IMR-90 (cell line): ENCODE measurements around the gene CCDC122. TPM values are rescaled to one million over a fixed set of nuclear protein-coding genes. Genes with fewer than 3 reads are reported as not detected.

Experiments
- CEBPB ChIP-seq: IDR thresholded peaks from 2 replicates; pipeline ENCODE4 v1.6.1; 2012; ENCODE audit warnings: low read depth, low read length, improper control_type of control experiment
- POLR2A ChIP-seq: IDR thresholded peaks from 2 replicates; pipeline ENCODE4 v1.6.1; 2012; ENCODE audit warnings: mild to moderate bottlenecking, low read depth, low read length
- RFX5 ChIP-seq: IDR thresholded peaks from 2 replicates; pipeline ENCODE4 v1.8.0; 2012; ENCODE audit warnings: low read depth, mild to moderate bottlenecking, low read length, moderate library complexity
- microRNA-seq, 2 experiments: library from miRNA; stranded (forward) in 1 of 2; unstranded in 1 of 2; fragments of 10-50 nt in 1 of 2; fragments of <30 nt in 1 of 2; gene quantifications in 1 of 2; microRNA quantifications in 1 of 2; one replicate each; pipeline versions ENCODE3 to v1.1.0; 2013 to 2020; ENCODE audit not compliant: insufficient read depth in 1 of 2, insufficient read length in 1 of 2, unreplicated experiment in 1 of 2
- polyA plus RNA-seq, 3 experiments: library from polyadenylated mRNA; depleted of rRNA; stranded (reverse); fragments of >200 nt; gene quantifications; 2 replicates each; pipeline ENCODE4 v1.2.3, GENCODE V29; 2012; ENCODE audit warnings: low replicate concordance in 1 of 3
- small RNA-seq, 5 experiments: library from RNA; depleted of rRNA; stranded (forward); fragments of <200 nt; gene quantifications; one replicate each; pipeline ENCODE3, GENCODE V24; 2012
- total RNA-seq: library from RNA; depleted of rRNA; stranded (reverse); fragments of >200 nt; gene quantifications from 2 replicates; pipeline ENCODE4 v1.2.3, GENCODE V29; 2012; rRNA removed

CCDC122 gene
- total and polyA plus RNA-seq, 2 of the 4 experiments (the other 2 are of a cell fraction): 0.70 to 0.72 TPM

DNA sequence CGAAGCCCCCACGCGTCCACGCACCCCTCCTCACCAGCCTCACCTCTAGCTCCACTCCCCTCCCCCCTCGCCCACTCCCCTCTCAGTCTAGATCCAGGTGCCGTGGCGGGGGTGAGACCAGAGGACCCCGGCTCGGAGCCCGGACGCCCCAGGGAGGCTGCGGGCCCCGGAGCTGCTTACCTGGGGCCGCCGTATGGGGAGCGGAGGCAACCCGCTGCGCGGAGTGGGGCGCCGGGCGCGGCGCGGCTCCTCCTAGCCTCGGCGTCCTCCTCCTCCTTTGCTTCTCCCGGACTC lies 93.1 kb downstream of the CCDC122 start (continued):
- TF ChIP-seq CEBPB: no peak
- no peak for TF ChIP-seq POLR2A
- TF ChIP-seq RFX5: no peak

Small RNA genes within 50 kb of the gene (microRNA-seq; reads per million reads assigned to microRNA genes)
- gene AL162713.1 (ENCODE audit: insufficient read depth, insufficient read length): not detected

Small RNA genes within 50 kb of the gene (small RNA-seq; reads per million reads assigned to genes)
- 0 reads per million in 5 experiments for gene AL162713.1

Other genes starting within 250 kb of the CCDC122 start
- gene ENOX1, start 92.8 kb downstream of the CCDC122 start, total RNA-seq: 1.3 and 1.9 TPM in 2 replicates
- gene ENOX1, start 92.8 kb downstream of the CCDC122 start, polyA plus RNA-seq (2012; rRNA removed): 0.92 and 0.99 TPM in 2 replicates
- gene LACC1, start 164 bp upstream of the CCDC122 start, total RNA-seq: 4.4 and 4.7 TPM in 2 replicates
- 1.5 and 3.2 TPM in 2 replicates for gene LACC1, start 164 bp upstream of the CCDC122 start, polyA plus RNA-seq (2012; rRNA removed)